Smooth muscle cell (in vitro differentiated cells): ENCODE results near the gene APH1B. TPM values are rescaled to one million over a fixed set of nuclear protein-coding genes. Genes with fewer than 3 reads are reported as not detected.

Experiments used
- DNase-seq: peaks from one replicate; lab custom pipeline; 2025; ENCODE audit not compliant: unreplicated experiment; lab: John Stamatoyannopoulos, UW
- H2AFZ ChIP-seq: fragments of 200-600 bp; sonication (generic); 2 replicates; pipeline ENCODE4 v1.6.0; 2016; ENCODE audit warnings: antibody characterized with exemption, low read depth, mild to moderate bottlenecking
- H3F3A ChIP-seq: fragments of 200-600 bp; sonication (generic); 2 replicates; pipeline ENCODE4 v1.6.0; 2017; ENCODE audit warnings: antibody characterized with exemption, low read depth
- H3K27ac ChIP-seq: fragments of 200-600 bp; sonication (generic); 2 replicates; pipeline ENCODE4 v1.5.1; 2016; ENCODE audit warnings: low read depth, mild to moderate bottlenecking
- H3K27me3 ChIP-seq: fragments of 200-600 bp; sonication (generic); 2 replicates; pipeline ENCODE4 v1.6.1; 2016; ENCODE audit warnings: low read depth, mild to moderate bottlenecking
- H3K36me3 ChIP-seq: fragments of 200-600 bp; sonication (generic); 2 replicates; pipeline ENCODE4 v1.5.1; 2016; ENCODE audit warnings: low read depth
- H3K4me1 ChIP-seq: fragments of 200-600 bp; sonication (generic); 2 replicates; pipeline ENCODE4 v1.5.1; 2016; ENCODE audit warnings: low read depth
- H3K4me2 ChIP-seq: fragments of 200-600 bp; sonication (generic); 2 replicates; pipeline ENCODE4 v1.6.0; 2016; ENCODE audit warnings: mild to moderate bottlenecking
- H3K4me3 ChIP-seq: fragments of 200-600 bp; sonication (generic); 2 replicates; pipeline ENCODE4 v1.5.1; 2016; ENCODE audit warnings: mild to moderate bottlenecking
- H3K79me2 ChIP-seq: fragments of 200-600 bp; sonication (generic); 2 replicates; pipeline ENCODE4 v1.6.0; 2016; ENCODE audit warnings: low read depth, mild to moderate bottlenecking
- H3K9ac ChIP-seq: fragments of 200-600 bp; sonication (generic); 2 replicates; pipeline ENCODE4 v1.6.0; 2016; ENCODE audit warnings: low read depth
- H3K9me3 ChIP-seq: fragments of 200-600 bp; sonication (generic); replicated peaks from 2 replicates; pipeline ENCODE4 v1.5.1; 2016; ENCODE audit warnings: low read depth
- H4K20me1 ChIP-seq: fragments of 200-600 bp; sonication (generic); 2 replicates; pipeline ENCODE4 v1.6.0; 2016; ENCODE audit warnings: low read depth
- WGBS: methylation state at CpG from one replicate; pipeline ENCODE4 v1.1.7; 2016; ENCODE audit warnings: low lambda C conversion rate; 5-methylcytosine and 5-hydroxymethylcytosine counted together
- polyA plus RNA-seq: library from polyadenylated mRNA; unstranded; fragments of >200 nt; fragmentation: Nextera tagmentation; extraction: Ambion mirVana; gene quantifications from 2 replicates; pipeline ENCODE4 v1.2.1, GENCODE V29; 2016
- total RNA-seq: library from RNA; depleted of rRNA; stranded (reverse); fragments of >200 nt; gene quantifications from 2 replicates; pipeline ENCODE4 v1.2.3, GENCODE V29; 2014
- TF ChIP-seq, protein P1 (sequence below): fragments of 200-600 bp; sonication (generic); IDR thresholded peaks from 2 replicates; pipeline ENCODE4 v1.5.1; 2017; ENCODE audit warnings: borderline replicate concordance, mild to moderate bottlenecking, antibody characterized with exemption; ENCODE audit not compliant: insufficient read depth, poor library complexity, severe bottlenecking

APH1B gene
- total and polyA plus RNA-seq, 2 experiments from 2014 or later: 14.3 to 15.5 TPM

DNA sequence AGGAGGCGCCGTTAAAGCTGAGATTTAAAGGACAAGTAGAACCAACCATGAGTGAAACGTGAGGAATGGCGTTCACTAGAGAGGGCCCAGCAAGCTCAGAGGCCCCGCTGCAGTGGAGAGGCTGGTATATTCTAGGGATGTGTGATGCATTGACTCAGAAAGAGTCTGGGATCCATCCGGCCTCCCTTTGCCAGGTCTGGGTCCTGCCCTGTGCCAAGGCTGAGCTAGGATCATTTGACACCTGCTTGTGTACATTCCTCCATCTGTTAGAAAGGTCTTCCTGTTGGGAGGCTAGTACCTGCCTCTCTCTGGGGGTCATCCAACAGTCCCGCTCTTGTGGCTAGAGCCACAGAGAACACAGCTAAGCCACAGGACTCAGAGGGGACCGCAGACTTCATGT lies 75.9 kb downstream of the APH1B start:
- Histone ChIP-seq H3F3A (no peaks in the 10 kb centered on the region), H3K4me1 (no peaks in the 10 kb centered on the region), H3K4me3 (no peak overlapping the region), H3K27me3 (no peaks in the 10 kb centered on the region), H2AFZ (no peak overlapping the region), H3K27ac (no peak overlapping the region), H3K9ac (no peak overlapping the region), H3K9me3 (no peaks in the 10 kb centered on the region), H3K79me2 (no peaks in the 10 kb centered on the region), H3K36me3 (no peaks in the 10 kb centered on the region), H4K20me1 (no peaks in the 10 kb centered on the region), H3K4me2 (no peak overlapping the region)
- DNase-seq: no peak
- WGBS: 85% methylated on average over 8 of the region's 8 CpGs
- TF ChIP-seq, protein P1, sequence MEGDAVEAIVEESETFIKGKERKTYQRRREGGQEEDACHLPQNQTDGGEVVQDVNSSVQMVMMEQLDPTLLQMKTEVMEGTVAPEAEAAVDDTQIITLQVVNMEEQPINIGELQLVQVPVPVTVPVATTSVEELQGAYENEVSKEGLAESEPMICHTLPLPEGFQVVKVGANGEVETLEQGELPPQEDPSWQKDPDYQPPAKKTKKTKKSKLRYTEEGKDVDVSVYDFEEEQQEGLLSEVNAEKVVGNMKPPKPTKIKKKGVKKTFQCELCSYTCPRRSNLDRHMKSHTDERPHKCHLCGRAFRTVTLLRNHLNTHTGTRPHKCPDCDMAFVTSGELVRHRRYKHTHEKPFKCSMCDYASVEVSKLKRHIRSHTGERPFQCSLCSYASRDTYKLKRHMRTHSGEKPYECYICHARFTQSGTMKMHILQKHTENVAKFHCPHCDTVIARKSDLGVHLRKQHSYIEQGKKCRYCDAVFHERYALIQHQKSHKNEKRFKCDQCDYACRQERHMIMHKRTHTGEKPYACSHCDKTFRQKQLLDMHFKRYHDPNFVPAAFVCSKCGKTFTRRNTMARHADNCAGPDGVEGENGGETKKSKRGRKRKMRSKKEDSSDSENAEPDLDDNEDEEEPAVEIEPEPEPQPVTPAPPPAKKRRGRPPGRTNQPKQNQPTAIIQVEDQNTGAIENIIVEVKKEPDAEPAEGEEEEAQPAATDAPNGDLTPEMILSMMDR: no peak

DNA sequence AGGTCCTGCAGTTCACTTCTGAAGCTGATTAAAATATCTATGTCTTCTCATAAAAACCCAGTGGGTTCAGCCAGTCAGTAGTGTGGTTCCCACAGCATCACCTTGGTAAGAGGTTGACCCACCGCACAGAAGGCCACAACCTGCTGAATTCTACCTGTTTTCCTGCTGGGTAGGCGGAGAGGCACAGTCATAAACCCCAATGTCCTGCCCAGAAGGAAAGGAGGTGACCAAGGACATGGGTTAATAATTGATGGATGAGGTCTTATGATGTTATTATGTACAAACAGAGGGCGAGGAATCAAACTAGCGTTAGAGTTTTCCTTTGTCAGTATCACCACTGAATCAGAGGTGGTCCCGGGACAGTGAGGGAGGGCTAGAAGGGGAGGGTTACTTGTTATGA lies 76.5 kb downstream of the APH1B start:
- no peak overlapping the region for H2AFZ ChIP-seq
- H3K4me2 ChIP-seq: no peak overlapping the region
- H3K4me1 ChIP-seq: no peaks in the 10 kb centered on the region
- no peak overlapping the region for H3K27ac ChIP-seq
- 96% methylated on average over 5 of the region's 5 CpGs for WGBS
- no peaks in the 10 kb centered on the region for H4K20me1 ChIP-seq
- H3K27me3 ChIP-seq: no peaks in the 10 kb centered on the region
- H3F3A ChIP-seq: no peaks in the 10 kb centered on the region
- no peak for DNase-seq
- no peaks in the 10 kb centered on the region for H3K79me2 ChIP-seq
- H3K9me3 ChIP-seq: no peaks in the 10 kb centered on the region
- H3K4me3 ChIP-seq: no peak overlapping the region
- no peak overlapping the region for H3K9ac ChIP-seq
- TF ChIP-seq, protein P1: no peak
- H3K36me3 ChIP-seq: no peaks in the 10 kb centered on the region

DNA sequence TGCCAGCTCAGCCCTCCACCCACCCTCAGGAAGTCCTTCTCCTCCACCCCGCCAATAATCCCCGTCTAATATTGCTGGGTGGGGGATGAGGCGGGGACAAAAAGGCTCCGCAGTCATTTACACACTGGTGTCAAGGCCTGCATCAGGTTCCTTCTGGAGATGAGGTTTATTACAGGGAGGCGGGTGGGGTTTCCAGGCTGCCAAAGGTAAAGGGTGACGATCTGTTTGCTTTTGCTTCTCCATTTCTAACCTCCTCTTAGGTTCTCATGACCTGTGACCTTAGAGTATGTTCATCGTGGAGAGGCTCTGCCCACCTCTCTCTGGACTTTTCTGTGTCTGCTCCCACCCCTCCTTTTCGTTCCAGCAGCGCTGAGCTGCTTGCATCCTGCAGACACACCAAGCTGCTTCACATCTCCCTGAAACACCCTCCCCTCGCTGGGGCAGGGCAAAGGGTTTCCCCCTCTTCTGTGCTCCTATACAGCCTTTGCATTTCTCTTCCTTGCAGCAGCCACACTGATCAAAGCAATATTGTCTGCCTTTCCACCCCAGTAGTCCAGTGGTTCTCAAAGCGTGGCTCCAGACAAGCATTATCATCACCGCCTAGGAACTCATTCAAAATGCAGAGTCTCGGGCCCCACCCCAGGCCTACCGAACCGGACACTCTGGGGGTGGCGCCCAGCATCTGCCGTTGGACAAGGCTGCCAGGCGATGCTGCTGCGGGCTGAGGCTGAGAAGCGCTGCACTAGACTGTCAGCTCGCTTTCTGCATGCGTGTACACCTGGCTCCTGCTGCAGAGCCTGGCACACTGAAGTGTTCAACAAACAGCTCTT lies 77.6 kb downstream of the APH1B start:
- Histone ChIP-seq H3K9ac (no peak overlapping the region), H3K4me3 (no peak overlapping the region), H3K4me1 (no peaks in the 10 kb centered on the region), H2AFZ (no peak overlapping the region), H4K20me1 (no peaks in the 10 kb centered on the region), H3K36me3 (no peaks in the 10 kb centered on the region), H3K79me2 (no peaks in the 10 kb centered on the region), H3K9me3 (no peaks in the 10 kb centered on the region), H3K4me2 (no peak overlapping the region), H3F3A (no peaks in the 10 kb centered on the region), H3K27me3 (no peaks in the 10 kb centered on the region), H3K27ac (no peak overlapping the region)
- WGBS: 89% methylated on average over 22 of the region's 22 CpGs
- TF ChIP-seq, protein P1: no peak
- DNase-seq: no peak

DNA sequence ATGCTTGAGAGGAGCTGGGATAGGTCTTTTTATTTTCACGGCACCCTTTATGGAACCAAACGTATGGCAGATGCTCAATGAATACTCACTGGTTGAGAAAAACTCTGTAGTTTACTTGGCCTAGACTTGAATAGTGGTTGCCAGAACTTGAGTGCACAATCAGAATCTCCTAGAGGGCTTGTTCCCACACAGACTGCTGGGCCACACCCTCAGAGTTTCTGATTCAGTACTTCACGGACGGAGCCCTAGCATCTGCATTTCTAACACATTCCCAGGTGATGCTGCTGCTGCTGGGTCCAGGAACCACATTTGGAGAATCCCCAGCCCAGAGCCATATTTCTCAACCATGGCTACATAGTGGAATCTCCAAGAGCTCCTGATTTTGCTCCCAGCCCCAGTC lies 79.7 kb downstream of the APH1B start:
- no peaks in the 10 kb centered on the region for H3K79me2 ChIP-seq
- TF ChIP-seq, protein P1: no peak
- no peaks in the 10 kb centered on the region for H3K4me1 ChIP-seq
- no peaks in the 10 kb centered on the region for H3K36me3 ChIP-seq
- no peak overlapping the region for H3K4me3 ChIP-seq
- no peaks in the 10 kb centered on the region for H3K27me3 ChIP-seq
- no peak for DNase-seq
- H3K9ac ChIP-seq: no peak overlapping the region
- no peak overlapping the region for H3K27ac ChIP-seq
- no peak overlapping the region for H2AFZ ChIP-seq
- no peak overlapping the region for H3K4me2 ChIP-seq
- no peaks in the 10 kb centered on the region for H3F3A ChIP-seq
- H4K20me1 ChIP-seq: no peaks in the 10 kb centered on the region
- no peaks in the 10 kb centered on the region for H3K9me3 ChIP-seq
- 79% methylated on average over 4 of the region's 4 CpGs for WGBS
